Lower leg skin (tissue), 4 donors: ENCODE data around the gene ZNF503. TPM values are rescaled to one million over a fixed set of nuclear protein-coding genes. Genes with fewer than 3 reads are reported as not detected.
A peak's percentile ranks its signal among the peaks of the same experiment; 100 is the strongest.

Source experiments
- DNase-seq, 2 donors: peaks; one replicate each; pipeline ENCODE4 v3.0.0-alpha.2; 2019; ENCODE audit warnings: low spot score in 2 of 2
- H3K4me3 ChIP-seq: fragments of 200-600 bp; sonication (generic); 2 replicates; pipeline ENCODE4 v1.5.1; 2017; ENCODE audit warnings: mild to moderate bottlenecking, low read depth; ENCODE audit not compliant: poor library complexity, severe bottlenecking
- POLR2A ChIP-seq, 2 donors: fragments of 450-650 bp; IDR thresholded peaks; one replicate each; pipeline ENCODE4 v1.6.1; 2016 to 2017; ENCODE audit warnings: antibody characterized with exemption in 2 of 2, mild to moderate bottlenecking in 1 of 2, moderate library complexity in 1 of 2
- WGBS, 2 donors: methylation state at CpG; one replicate each; pipeline ENCODE4 v1.1.5; 2018; 5-methylcytosine and 5-hydroxymethylcytosine counted together
- intact Hi-C: fragments of 100-400 bp; cut with DNase I; formaldehyde crosslinking; loops from one replicate; pipeline ENCODE4 v1.15.0; 2023; ENCODE audit warnings: low total_unique reads
- total RNA-seq, 4 donors: library from RNA; depleted of rRNA; stranded (reverse); fragments of >200 nt; gene quantifications; one replicate each; pipeline ENCODE4 v1.1.0, GENCODE V29; 2016
- TF ChIP-seq, protein P1 (sequence below), 3 donors: fragments of 450-650 bp; IDR thresholded peaks; one replicate each; pipeline ENCODE4 v1.5.1; 2016; ENCODE audit warnings: antibody characterized with exemption in 3 of 3, mild to moderate bottlenecking in 3 of 3, moderate library complexity in 2 of 3

Gene ZNF503
- total RNA-seq, 4 donors from 2014 or later: 4.8 to 8.6 (median 7.4) TPM

- WGBS, 2 donors: 75 to 83% methylated on average over 6 of the region's 6 CpGs
- no peak for TF ChIP-seq POLR2A (IDR thresholded peaks at IDR 0.05)
- TF ChIP-seq, protein P1, sequence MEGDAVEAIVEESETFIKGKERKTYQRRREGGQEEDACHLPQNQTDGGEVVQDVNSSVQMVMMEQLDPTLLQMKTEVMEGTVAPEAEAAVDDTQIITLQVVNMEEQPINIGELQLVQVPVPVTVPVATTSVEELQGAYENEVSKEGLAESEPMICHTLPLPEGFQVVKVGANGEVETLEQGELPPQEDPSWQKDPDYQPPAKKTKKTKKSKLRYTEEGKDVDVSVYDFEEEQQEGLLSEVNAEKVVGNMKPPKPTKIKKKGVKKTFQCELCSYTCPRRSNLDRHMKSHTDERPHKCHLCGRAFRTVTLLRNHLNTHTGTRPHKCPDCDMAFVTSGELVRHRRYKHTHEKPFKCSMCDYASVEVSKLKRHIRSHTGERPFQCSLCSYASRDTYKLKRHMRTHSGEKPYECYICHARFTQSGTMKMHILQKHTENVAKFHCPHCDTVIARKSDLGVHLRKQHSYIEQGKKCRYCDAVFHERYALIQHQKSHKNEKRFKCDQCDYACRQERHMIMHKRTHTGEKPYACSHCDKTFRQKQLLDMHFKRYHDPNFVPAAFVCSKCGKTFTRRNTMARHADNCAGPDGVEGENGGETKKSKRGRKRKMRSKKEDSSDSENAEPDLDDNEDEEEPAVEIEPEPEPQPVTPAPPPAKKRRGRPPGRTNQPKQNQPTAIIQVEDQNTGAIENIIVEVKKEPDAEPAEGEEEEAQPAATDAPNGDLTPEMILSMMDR (IDR thresholded peaks at IDR 0.05): no peak
These were observed 23.9 kb upstream of the ZNF503 start for GRCh38 chr10:75425291-75426079.

GRCh38 chr10:75424571-75424970 lies 23.0 kb upstream of the ZNF503 start:
- intact Hi-C loops: no loop called here
- TF ChIP-seq, protein P1 (IDR thresholded peaks at IDR 0.05): no peak
- TF ChIP-seq POLR2A (IDR thresholded peaks at IDR 0.05): no peak
- DNase-seq: peak in 1 of 2 donors; percentile 23
- WGBS, 2 donors: 92 to 95% methylated on average over 2 of the region's 2 CpGs
- no peak overlapping the region for H3K4me3 ChIP-seq

More at GRCh38 chr10:75425291-75426079, 23.9 kb upstream of the ZNF503 start:
- peak in 1 of 2 donors; percentile 42 for DNase-seq
- intact Hi-C loops: no loop called here
- H3K4me3 ChIP-seq: no peak overlapping the region

DNA sequence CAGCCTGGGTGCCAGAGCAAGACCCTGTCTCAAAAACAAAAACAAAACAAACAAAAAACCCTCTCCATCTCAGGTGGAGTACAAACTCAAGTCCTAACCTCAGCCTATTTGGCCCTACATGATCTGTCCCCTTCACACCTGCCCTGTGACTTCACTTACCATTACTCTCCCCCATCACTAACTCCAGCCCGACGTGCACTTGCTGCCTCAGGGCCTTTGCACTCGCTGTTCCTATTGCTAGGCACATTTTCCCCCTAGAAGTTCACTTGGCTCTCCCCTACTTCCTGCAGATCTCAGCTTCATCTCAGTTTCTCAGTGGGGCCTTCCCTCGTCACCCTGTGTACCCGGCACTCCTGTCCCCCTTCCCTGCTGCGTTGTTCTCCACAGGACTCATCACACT lies 21.3 kb upstream of the ZNF503 start:
- no peak for TF ChIP-seq POLR2A (IDR thresholded peaks at IDR 0.05)
- TF ChIP-seq, protein P1 (IDR thresholded peaks at IDR 0.05): no peak
- intact Hi-C loops: no loop called here
- DNase-seq: peak in 1 of 2 donors; percentile 53
- H3K4me3 ChIP-seq: no peak overlapping the region
- 95 to 98% methylated on average over 6 of the region's 6 CpGs for WGBS, 2 donors

- no peak overlapping the region for H3K4me3 ChIP-seq
- intact Hi-C loops: no loop called here
- peak in 1 of 2 donors; percentile 23 for DNase-seq
- 94 to 95% methylated on average over 8 of the region's 8 CpGs for WGBS, 2 donors
- TF ChIP-seq POLR2A (IDR thresholded peaks at IDR 0.05): no peak
- TF ChIP-seq, protein P1 (IDR thresholded peaks at IDR 0.05): no peak
These were observed 17.1 kb upstream of the ZNF503 start for GRCh38 chr10:75418712-75419111.

GRCh38 chr10:75418293-75418692 lies 16.7 kb upstream of the ZNF503 start:
- intact Hi-C loops: no loop called here
- H3K4me3 ChIP-seq: no peak overlapping the region
- DNase-seq: no peak
- TF ChIP-seq, protein P1 (IDR thresholded peaks at IDR 0.05): no peak
- no peak for TF ChIP-seq POLR2A (IDR thresholded peaks at IDR 0.05)
- 76 to 86% methylated on average over 4 of the region's 4 CpGs for WGBS, 2 donors
